Spleen (tissue), 11 donors: ENCODE data around the gene ZNF784. TPM values are rescaled to one million over a fixed set of nuclear protein-coding genes. Genes with fewer than 3 reads are reported as not detected.

ENCODE experiments used
- DNase-seq: peaks from one replicate; pipeline ENCODE4 v3.0.0-alpha.2; 2020
- H3K27ac ChIP-seq, 8 donors: fragments of 200-600 bp; sonication (generic) in 7 of 8; 1 replicate in 4 of 8; 2 replicates in 4 of 8; pipeline versions ENCODE4 v1.5.0 to v1.8.0; 2016 to 2021; ENCODE audit warnings: inconsistent platforms in 4 of 8, mild to moderate bottlenecking in 4 of 8, moderate library complexity in 1 of 8
- H3K27me3 ChIP-seq, 7 donors: fragments of 200-600 bp; sonication (generic) in 6 of 7; replicated peaks in 1 of 7; 1 replicate in 4 of 7; 2 replicates in 3 of 7; pipeline versions ENCODE4 v1.5.0 to v1.8.0; 2016 to 2021; ENCODE audit warnings: inconsistent platforms in 3 of 7, mild to moderate bottlenecking in 1 of 7
- H3K36me3 ChIP-seq, 6 donors: fragments of 200-600 bp; sonication (generic) in 5 of 6; 1 replicate in 4 of 6; 2 replicates in 2 of 6; pipeline versions ENCODE4 v1.5.0 to v1.8.0; 2016 to 2021; ENCODE audit warnings: inconsistent platforms in 2 of 6
- H3K4me1 ChIP-seq, 6 donors: fragments of 200-600 bp; sonication (generic) in 5 of 6; 1 replicate in 3 of 6; 2 replicates in 3 of 6; pipeline versions ENCODE4 v1.5.0 to v1.8.0; 2016 to 2021; ENCODE audit warnings: inconsistent platforms in 3 of 6
- H3K4me3 ChIP-seq, 8 donors: fragments of 200-600 bp; sonication (generic) in 7 of 8; 1 replicate in 4 of 8; 2 replicates in 4 of 8; pipeline versions ENCODE4 v1.5.0 to v1.8.0; 2016 to 2021; ENCODE audit warnings: inconsistent platforms in 4 of 8, mild to moderate bottlenecking in 4 of 8, moderate library complexity in 2 of 8
- H3K9me3 ChIP-seq, 8 donors: fragments of 200-600 bp; sonication (generic) in 7 of 8; 1 replicate in 4 of 8; 2 replicates in 4 of 8; pipeline versions ENCODE4 v1.5.0 to v1.8.0; 2016 to 2021; ENCODE audit warnings: inconsistent platforms in 4 of 8
- POLR2A ChIP-seq, 3 donors: fragments of 450-650 bp; IDR thresholded peaks; one replicate each; pipeline ENCODE4 v1.5.1; 2017; ENCODE audit warnings: antibody characterized with exemption in 3 of 3, mild to moderate bottlenecking in 1 of 3
- POLR2AphosphoS5 ChIP-seq, 3 donors: sonication (generic); formaldehyde crosslinking; IDR thresholded peaks; one replicate each; pipeline ENCODE4 v1.5.1; 2017; ENCODE audit warnings: antibody characterized with exemption in 3 of 3
- WGBS, 5 donors: extraction: QIAGEN DNeasy Blood & Tissue Kit in 3 of 5; methylation state at CpG; one replicate each; pipeline versions ENCODE4 v1.1.5 to v1.1.7; 2013 to 2018; 5-methylcytosine and 5-hydroxymethylcytosine counted together
- intact Hi-C: fragments of 100-400 bp; cut with DNase I; formaldehyde crosslinking; loops from one replicate; pipeline ENCODE4 v1.15.0; 2023; ENCODE audit warnings: low total_unique reads
- polyA plus RNA-seq, 3 donors: library from polyadenylated mRNA; stranded (reverse); fragments of 200-250 nt; gene quantifications; one replicate each; pipeline ENCODE4 v1.2.1, GENCODE V29; 2013
- total RNA-seq, 7 donors: library from RNA; depleted of rRNA in 3 of 7; stranded (reverse); fragments of >200 nt in 3 of 7; fragmentation: NEBNext Ultra II Directional in 4 of 7; extraction: Animal tissue kit (Norgen Biotek cat#: 25700) in 4 of 7; gene quantifications; one replicate each; pipeline versions ENCODE4 v1.1.0 to v1.2.1, GENCODE V29; 2016 to 2021
- TF ChIP-seq, protein P1 (sequence below), 11 experiments: fragments of 200-600 bp in 7 of 11; fragments of 450-650 bp in 4 of 11; sonication (generic) in 4 of 11; IDR thresholded peaks in 8 of 11; conservative IDR thresholded peaks in 3 of 11; 1 replicate in 7 of 11; 2 replicates in 4 of 11; pipeline versions ENCODE4 v1.4.0 to v1.8.0; 2016 to 2021; ENCODE audit warnings: antibody characterized with exemption in 11 of 11, inconsistent platforms in 4 of 11, mild to moderate bottlenecking in 1 of 11
- donor health status: healthy with polysubstance abuse.
- donor health status: DM: no; HTN: no; CAD: no; lungs with moderate emphysema.
- donor health status: DM: no; HTN: no; CAD: no.
- donor health status: Bipolar disorder and iron deficiency.
- donor health status: healthy.
- donor health status: DM: no; HTN: no; CAD: no.
- donor health status: DM: yes; HTN: yes; CAD: no.

The ZNF784 gene
- total and polyA plus RNA-seq, 10 donors: 3.3 to 10.0 (median 6.7) TPM

DNA sequence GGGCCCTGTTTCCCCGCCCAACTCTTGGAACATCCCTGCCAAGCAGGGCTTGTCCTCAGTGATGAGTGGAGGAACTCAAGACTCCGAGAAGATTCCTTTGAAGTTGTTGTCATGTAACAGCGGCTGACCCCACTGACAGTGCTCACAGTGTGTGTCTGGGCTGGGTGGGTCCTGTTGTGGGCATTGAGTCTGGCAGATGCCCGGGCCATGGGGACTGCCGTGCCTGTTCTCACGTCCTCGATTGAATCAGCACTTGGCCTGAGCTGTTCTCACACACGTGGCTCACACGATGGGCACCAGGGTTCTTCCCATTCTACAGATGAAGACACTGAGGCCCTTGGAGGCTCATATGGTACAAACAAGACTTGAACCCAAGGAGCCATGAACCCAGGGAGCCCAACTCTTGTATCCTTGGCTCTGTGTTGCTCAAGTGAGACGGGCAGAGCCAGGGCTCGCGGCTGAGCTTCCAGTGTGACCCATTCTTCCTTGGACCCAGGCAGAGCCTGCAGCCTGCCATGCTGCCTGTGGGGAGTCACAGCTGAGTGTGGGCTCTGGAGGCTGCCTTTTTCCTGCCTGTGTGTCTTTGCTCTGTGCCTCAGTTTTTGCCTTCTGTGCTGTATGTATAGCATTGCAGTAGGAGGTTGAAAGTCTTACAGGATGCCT is 42.1 kb upstream of the ZNF784 start:
- WGBS, 5 donors: 88 to 96% (median 91%) methylated on average over 8 to 12 of the region's 12 CpGs
- no peaks in the 10 kb centered on the region for H3K27me3 ChIP-seq

DNA sequence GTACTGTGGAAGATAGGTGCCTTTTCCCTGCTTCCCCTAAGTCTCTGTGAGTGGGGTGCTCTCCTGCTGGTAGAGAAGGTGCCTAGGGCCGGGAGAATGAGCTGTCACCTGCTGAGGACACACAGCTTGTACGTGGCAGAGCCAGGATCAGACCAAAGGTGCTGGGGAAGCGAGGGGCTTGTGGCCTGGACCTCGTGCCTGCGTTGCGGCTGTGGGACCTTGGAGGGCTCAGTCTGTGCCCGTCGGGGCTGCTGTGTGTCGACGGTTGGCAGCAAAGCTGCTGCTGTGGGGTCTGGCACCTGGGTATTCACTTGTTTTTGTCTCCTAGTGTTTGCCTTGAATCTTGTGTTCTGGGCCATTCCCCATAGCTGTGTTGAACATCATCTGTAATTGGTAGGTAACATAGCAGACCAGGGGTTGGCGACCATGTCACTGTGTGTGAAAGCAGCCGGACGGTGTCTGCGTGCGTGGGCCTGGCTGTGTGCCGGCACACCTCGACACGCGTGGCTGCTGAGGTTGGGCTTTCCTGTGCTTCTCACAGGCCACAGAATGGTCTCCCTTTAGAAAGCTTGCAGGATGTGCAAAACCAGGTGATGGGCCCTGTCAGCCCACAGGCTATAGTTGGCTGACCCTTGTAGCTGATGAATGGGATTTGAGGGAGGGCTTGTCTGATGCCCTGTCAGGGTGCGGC is 39.6 kb upstream of the ZNF784 start:
- WGBS, 5 donors: 88 to 92% (median 89%) methylated on average over 15 to 20 of the region's 20 CpGs
- intact Hi-C loops: no loop called here

More for the DNA sequence above, 42.1 kb upstream of the ZNF784 start:
- TF ChIP-seq, protein P1, sequence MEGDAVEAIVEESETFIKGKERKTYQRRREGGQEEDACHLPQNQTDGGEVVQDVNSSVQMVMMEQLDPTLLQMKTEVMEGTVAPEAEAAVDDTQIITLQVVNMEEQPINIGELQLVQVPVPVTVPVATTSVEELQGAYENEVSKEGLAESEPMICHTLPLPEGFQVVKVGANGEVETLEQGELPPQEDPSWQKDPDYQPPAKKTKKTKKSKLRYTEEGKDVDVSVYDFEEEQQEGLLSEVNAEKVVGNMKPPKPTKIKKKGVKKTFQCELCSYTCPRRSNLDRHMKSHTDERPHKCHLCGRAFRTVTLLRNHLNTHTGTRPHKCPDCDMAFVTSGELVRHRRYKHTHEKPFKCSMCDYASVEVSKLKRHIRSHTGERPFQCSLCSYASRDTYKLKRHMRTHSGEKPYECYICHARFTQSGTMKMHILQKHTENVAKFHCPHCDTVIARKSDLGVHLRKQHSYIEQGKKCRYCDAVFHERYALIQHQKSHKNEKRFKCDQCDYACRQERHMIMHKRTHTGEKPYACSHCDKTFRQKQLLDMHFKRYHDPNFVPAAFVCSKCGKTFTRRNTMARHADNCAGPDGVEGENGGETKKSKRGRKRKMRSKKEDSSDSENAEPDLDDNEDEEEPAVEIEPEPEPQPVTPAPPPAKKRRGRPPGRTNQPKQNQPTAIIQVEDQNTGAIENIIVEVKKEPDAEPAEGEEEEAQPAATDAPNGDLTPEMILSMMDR (IDR thresholded peaks at IDR 0.05 in 8 of 11, conservative IDR thresholded peaks at IDR 0.05 in 3 of 11): no peak
- peak in 1 of 3 donors; percentile 63 for TF ChIP-seq POLR2AphosphoS5 (IDR thresholded peaks at IDR 0.05)
- H3K4me3 ChIP-seq: no peak overlapping the region
- peaks cover 1 to 85% (median 32%) of the 10 kb centered on the region in 6 donors for H3K4me1 ChIP-seq
- no peak overlapping the region for H3K27ac ChIP-seq
- no peaks in the 10 kb centered on the region for H3K9me3 ChIP-seq
- DNase-seq: no peak
- intact Hi-C loops: no loop called here
- H3K36me3 ChIP-seq: peaks cover 9 to 100% (median 91%) of the 10 kb centered on the region in 6 donors

DNA sequence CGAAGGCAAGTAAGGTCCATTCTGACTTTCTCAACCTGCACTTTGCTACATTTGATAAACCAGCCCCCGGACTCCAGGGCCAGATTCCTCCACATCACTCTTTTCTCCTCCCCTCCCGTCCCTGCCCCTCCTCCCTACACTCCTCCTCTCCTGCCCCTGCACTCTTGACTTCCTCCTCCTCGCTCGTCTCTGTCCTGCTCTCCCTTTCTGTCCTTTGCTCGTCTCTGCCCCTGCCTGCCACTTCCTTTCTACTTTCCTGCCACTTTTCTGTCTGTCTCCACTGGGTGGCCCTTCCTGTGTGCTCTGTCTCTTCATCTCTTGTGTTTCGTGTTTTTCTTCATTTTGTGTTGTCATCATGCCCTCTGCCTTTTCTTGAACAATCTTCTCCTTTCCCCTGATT is 37.5 kb upstream of the ZNF784 start:
- TF ChIP-seq, protein P1 (IDR thresholded peaks at IDR 0.05 in 8 of 11, conservative IDR thresholded peaks at IDR 0.05 in 3 of 11): no peak
- TF ChIP-seq POLR2AphosphoS5 (IDR thresholded peaks at IDR 0.05): peak in 1 of 3 donors; percentile 12
- intact Hi-C loops: no loop called here
- WGBS, 5 donors: 50 to 70% (median 59%) methylated on average over 7 of the region's 7 CpGs

More for the DNA sequence above, 39.6 kb upstream of the ZNF784 start:
- peak in 2 of 3 donors; percentile 47 to 72 for TF ChIP-seq POLR2AphosphoS5 (IDR thresholded peaks at IDR 0.05)
- TF ChIP-seq, protein P1 (IDR thresholded peaks at IDR 0.05 in 8 of 11, conservative IDR thresholded peaks at IDR 0.05 in 3 of 11): no peak
- no peak for TF ChIP-seq POLR2A (IDR thresholded peaks at IDR 0.05)
- no peak overlapping the region for H3K4me3 ChIP-seq
- no peaks in the 10 kb centered on the region for H3K9me3 ChIP-seq
- H3K4me1 ChIP-seq: peaks cover 3 to 85% (median 34%) of the 10 kb centered on the region in 6 donors
- DNase-seq: no peak
- peaks cover 9 to 100% (median 92%) of the 10 kb centered on the region in 6 donors for H3K36me3 ChIP-seq
- no peaks in the 10 kb centered on the region for H3K27me3 ChIP-seq
- H3K27ac ChIP-seq: no peak overlapping the region

DNA sequence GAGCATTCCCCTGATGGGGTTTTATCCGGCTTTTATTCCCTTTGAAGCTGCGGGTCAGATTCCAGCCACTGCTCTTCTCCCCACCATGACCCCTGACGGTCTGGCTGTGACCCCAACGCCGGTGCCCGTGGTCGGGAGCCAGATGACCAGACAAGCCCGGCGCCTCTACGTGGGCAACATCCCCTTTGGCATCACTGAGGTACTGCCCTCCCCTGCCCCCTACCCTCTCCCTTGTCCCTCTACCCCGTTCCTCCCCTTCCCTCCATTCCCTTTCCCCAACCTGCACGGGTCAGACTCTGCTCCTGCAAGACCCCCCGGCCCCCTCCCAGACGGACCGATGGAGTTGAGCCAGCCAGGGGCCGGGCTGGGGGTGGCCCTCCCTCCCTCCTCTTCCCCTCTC is 36.6 kb upstream of the ZNF784 start:
- Histone ChIP-seq H3K9me3 (no peaks in the 10 kb centered on the region), H3K27ac (no peak overlapping the region), H3K27me3 (no peaks in the 10 kb centered on the region), H3K4me1 (peaks cover 33 to 85% (median 48%) of the 10 kb centered on the region in 6 donors), H3K4me3 (no peak overlapping the region), H3K36me3 (peaks cover 3 to 80% (median 64%) of the 10 kb centered on the region in 6 donors)
- 81 to 89% (median 87%) methylated on average over 16 of the region's 16 CpGs for WGBS, 5 donors
- intact Hi-C loops: no loop called here
- TF ChIP-seq POLR2AphosphoS5 (IDR thresholded peaks at IDR 0.05) (peak in 1 of 3 donors; percentile 19), POLR2A (IDR thresholded peaks at IDR 0.05) (no peak)
- TF ChIP-seq, protein P1 (IDR thresholded peaks at IDR 0.05 in 8 of 11, conservative IDR thresholded peaks at IDR 0.05 in 3 of 11): no peak
- no peak for DNase-seq

More for the DNA sequence above, 37.5 kb upstream of the ZNF784 start:
- H3K27me3 ChIP-seq: no peaks in the 10 kb centered on the region
- DNase-seq: no peak
- no peak overlapping the region for H3K4me3 ChIP-seq
- H3K27ac ChIP-seq: no peak overlapping the region
- H3K36me3 ChIP-seq: peaks cover 8 to 88% (median 72%) of the 10 kb centered on the region in 6 donors
- peaks cover 25 to 85% (median 42%) of the 10 kb centered on the region in 6 donors for H3K4me1 ChIP-seq
- no peaks in the 10 kb centered on the region for H3K9me3 ChIP-seq
